ENCODE measurements around the gene TMEM86B. TPM values are rescaled to one million over a fixed set of nuclear protein-coding genes. Genes with fewer than 3 reads are reported as not detected.
A peak's percentile ranks its signal among the peaks of the same experiment; 100 is the strongest.

The TMEM86B gene
- total RNA-seq, 2 experiments from 2014 or later: 10.4 to 16.0 TPM

DNA sequence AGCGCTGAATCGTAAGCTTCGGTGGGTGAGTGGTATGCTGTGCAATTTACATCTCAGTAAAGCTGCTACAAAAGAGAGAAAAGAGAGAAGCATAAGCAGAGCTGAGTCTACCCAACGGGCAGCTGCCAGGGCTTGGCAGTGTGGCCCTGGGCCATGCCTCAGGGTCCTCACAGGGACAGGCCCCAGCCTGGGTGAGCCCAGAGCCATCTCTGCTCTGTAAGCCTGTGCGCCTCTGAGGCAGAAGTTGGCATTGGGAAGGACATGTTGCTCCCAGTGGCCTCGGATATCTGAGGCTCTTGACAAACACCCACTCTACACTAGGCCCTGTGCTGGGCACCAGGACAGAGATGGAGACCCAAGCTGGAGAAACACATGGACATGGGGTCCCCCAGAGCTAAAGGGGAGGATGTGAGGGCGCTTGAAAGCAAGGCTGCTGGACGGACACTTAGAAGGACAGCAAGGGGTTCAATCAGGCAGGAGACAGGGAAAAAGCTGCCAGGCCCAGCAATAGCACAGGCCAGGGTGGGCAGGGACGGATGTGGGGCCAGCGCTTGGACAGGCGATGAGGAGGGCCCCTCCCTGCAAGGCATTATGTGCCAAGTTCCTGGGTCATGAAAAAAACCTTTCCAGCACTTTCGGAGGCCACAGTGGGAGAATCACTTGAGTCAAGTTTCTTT is 15.6 kb upstream of the TMEM86B start:
- H3K27ac Mint-ChIP-seq: no peak overlapping the region
- H3K4me1 Mint-ChIP-seq: peaks cover 12% of the 10 kb centered on the region
- no peaks in the 10 kb centered on the region for H3K27me3 Mint-ChIP-seq
- CTCF ChIA-PET: no interaction called here
- no peak for ATAC-seq
- DNase-seq: no peak
- H3K4me3 Mint-ChIP-seq: no peak overlapping the region
- no peaks in the 10 kb centered on the region for H3K9me3 Mint-ChIP-seq (ENCODE audit: low read depth)
- peaks cover 30% of the 10 kb centered on the region for H3K36me3 Mint-ChIP-seq

DNA sequence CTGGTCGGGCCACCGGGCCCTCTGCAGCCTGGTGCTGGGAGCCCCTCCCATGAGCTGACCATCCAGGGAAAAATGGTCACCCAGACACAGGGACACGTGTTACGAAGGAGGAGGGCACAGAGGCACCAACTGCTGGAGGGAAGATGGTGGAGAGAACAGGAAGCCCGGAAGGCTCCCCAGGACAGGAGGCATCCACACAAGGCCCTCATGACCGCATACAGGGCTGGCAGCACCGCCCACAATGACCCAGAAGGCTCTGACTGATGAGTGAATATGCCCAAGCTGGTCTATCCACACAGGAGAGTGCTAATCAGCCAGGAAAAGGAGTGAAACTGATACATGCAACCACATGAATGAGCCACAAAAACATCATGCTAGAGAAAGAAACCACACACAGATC is 14.0 kb upstream of the TMEM86B start:
- Mint-ChIP-seq H3K36me3 (peaks cover 37% of the 10 kb centered on the region), H3K4me1 (peaks cover 5% of the 10 kb centered on the region), H3K27ac (peak overlapping the region; percentile 31), H3K9me3 (ENCODE audit: low read depth) (no peaks in the 10 kb centered on the region), H3K27me3 (no peaks in the 10 kb centered on the region), H3K4me3 (no peak overlapping the region)
- no peak for ATAC-seq
- CTCF ChIA-PET: no interaction called here
- no peak for DNase-seq

DNA sequence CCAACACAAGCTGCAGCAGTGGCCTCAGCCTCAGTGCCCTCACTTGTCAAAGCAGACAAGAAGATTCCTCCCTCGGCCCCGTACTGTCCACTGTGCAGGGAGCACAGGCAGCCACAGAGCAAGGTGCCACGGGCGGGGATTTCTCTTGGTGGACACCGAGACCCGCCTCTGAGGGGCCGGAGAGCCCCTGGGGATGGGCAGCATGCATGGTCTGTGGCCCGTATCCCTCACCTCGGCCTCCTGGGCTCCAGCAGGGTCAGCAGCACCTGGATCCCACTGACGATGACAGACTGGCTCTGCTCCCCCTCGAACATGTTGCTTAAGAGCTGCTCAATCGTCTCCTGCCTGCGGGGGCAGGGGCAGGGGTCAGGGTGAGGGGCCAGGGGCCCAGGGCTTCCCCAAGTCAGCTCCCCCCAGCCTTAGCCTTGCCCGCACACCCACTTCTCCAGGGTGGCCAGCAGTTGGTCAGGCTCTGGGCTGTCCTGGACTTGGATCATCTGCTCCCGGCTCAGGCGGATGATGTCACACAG is 13.4 kb upstream of the TMEM86B start:
- H3K27ac Mint-ChIP-seq: no peak overlapping the region
- H3K9me3 Mint-ChIP-seq (ENCODE audit: low read depth): no peaks in the 10 kb centered on the region
- H3K4me3 Mint-ChIP-seq: no peak overlapping the region
- H3K27me3 Mint-ChIP-seq: no peaks in the 10 kb centered on the region
- CTCF ChIA-PET: no interaction called here
- DNase-seq (no peak), ATAC-seq (no peak)
- peaks cover 42% of the 10 kb centered on the region for H3K36me3 Mint-ChIP-seq
- peaks cover 5% of the 10 kb centered on the region for H3K4me1 Mint-ChIP-seq

DNA sequence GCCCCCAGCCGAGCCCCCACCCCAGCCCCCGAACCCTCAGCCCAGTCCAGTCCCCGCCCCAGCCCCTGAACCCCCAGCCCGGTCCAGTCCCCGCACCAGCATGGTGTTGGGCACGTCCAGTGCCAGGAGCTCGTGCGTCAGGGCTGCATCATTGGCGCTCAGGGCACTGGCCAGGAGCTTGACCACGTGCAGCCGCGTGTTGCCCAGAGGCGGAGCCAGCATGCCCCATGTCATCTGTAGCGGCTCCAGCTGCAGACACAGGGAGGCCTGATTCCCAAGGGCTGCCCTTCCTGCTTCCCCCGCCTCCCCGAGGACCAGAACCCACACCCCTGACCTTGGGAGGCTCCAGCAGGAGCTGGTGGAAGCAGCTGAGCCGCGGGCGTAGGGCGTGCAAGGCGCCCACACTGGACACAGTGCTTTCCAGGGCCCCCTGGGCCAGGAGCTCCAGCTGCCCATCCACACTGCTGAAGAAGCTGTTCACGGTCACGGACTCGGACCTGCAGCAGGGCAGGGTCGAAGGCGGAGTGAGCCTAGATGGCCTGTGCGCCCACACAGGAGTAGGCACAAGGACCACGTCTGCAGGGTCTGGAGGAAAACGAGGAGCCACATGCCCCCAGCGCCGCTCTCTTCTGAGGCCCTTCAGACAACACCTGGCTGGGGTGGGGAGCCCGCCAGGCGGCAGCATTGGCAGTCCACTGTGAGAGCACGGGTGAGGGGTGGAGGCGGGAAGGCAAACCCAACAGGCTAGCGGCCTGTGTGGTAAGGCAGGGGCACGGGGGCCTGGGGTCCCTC is 12.8 kb upstream of the TMEM86B start:
- Mint-ChIP-seq H3K4me3 (no peak overlapping the region), H3K36me3 (peaks cover 48% of the 10 kb centered on the region), H3K27me3 (no peaks in the 10 kb centered on the region), H3K4me1 (peaks cover 5% of the 10 kb centered on the region), H3K9me3 (ENCODE audit: low read depth) (no peaks in the 10 kb centered on the region), H3K27ac (no peak overlapping the region)
- DNase-seq: no peak
- CTCF ChIA-PET: interaction anchor here (0.9 kb wide), 1 partner anchor 14 kb away, joined by 3 read pairs; no protein-coding TSS in a partner anchor
- no peak for ATAC-seq

DNA sequence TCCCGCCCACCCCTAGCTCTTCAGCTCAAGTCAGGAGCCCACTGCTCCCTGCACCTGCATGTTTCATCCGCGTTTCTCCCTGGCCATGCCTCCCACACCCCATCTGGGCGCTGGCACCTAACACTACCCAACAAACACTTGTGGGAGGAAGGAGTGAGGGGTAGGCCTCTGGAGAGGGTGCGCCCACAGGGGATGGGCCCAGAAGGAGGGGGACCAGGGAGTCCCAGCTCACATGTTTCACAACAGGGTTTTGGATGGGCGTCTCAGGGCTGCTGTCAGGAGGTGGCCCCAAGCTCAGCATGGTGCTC is 12.1 kb upstream of the TMEM86B start:
- H3K27me3 Mint-ChIP-seq: no peaks in the 10 kb centered on the region
- H3K9me3 Mint-ChIP-seq (ENCODE audit: low read depth): no peaks in the 10 kb centered on the region
- peaks cover 51% of the 10 kb centered on the region for H3K36me3 Mint-ChIP-seq
- DNase-seq: no peak
- H3K4me3 Mint-ChIP-seq: no peak overlapping the region
- H3K4me1 Mint-ChIP-seq: peaks cover 5% of the 10 kb centered on the region
- H3K27ac Mint-ChIP-seq: no peak overlapping the region
- ATAC-seq: no peak
- CTCF ChIA-PET: interaction anchor here (0.9 kb wide), 1 partner anchor 15 kb away, joined by 3 read pairs; no protein-coding TSS in a partner anchor

DNA sequence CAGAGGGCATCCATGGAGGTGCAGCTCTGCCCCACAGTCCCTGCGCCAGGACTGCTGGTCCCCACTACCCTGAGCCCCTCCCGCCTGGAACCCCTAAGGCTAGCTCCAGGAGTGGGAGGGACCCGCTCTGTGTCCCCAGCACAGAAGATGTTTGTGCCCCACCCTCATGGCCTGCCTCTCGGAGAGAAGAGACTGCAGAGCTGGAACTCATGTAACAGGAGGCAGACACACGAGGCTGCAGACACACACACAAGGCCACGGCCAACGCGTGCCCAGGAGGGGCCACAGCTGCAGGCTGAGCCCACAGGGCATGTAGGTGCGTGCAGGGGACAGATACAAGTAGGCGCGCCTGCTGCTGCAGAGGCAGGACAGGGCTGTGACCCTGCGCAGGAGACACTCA is 10.4 kb upstream of the TMEM86B start:
- peaks cover 57% of the 10 kb centered on the region for H3K36me3 Mint-ChIP-seq
- no peak overlapping the region for H3K4me3 Mint-ChIP-seq
- H3K27me3 Mint-ChIP-seq: no peaks in the 10 kb centered on the region

DNA sequence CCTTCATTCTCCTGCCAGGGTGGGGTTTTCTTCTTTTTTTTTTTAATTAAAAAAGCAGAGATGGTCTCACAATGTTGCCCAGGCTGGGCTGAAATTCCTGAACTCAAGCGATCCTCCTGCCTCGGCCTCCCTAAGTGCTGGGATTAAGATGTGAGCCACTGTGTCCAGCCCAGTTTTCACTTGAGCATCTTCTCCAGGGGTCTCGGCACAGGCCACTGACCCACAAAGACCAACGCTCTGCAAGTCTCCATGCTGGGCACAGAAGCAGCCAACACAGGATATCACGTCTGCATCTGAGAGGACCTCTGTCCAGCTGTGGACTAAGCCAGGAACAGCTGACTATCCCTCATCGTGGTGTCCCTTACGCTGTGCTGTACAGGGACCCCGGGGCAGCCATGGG is 9.5 kb upstream of the TMEM86B start:
- ATAC-seq: no peak
- Mint-ChIP-seq H3K4me1 (peaks cover 2% of the 10 kb centered on the region), H3K4me3 (no peak overlapping the region), H3K36me3 (peaks cover 54% of the 10 kb centered on the region), H3K27me3 (no peaks in the 10 kb centered on the region), H3K27ac (no peak overlapping the region), H3K9me3 (ENCODE audit: low read depth) (no peaks in the 10 kb centered on the region)
- CTCF ChIA-PET: interaction anchor here (1.0 kb wide), 1 partner anchor 20 kb away, joined by 3 read pairs; no protein-coding TSS in a partner anchor
- no peak for DNase-seq

More for the DNA sequence above, 10.4 kb upstream of the TMEM86B start:
- Mint-ChIP-seq H3K27ac (no peak overlapping the region), H3K4me1 (peaks cover 2% of the 10 kb centered on the region), H3K9me3 (ENCODE audit: low read depth) (no peaks in the 10 kb centered on the region)
- CTCF ChIA-PET: no interaction called here
- ATAC-seq: no peak
- DNase-seq: no peak

DNA sequence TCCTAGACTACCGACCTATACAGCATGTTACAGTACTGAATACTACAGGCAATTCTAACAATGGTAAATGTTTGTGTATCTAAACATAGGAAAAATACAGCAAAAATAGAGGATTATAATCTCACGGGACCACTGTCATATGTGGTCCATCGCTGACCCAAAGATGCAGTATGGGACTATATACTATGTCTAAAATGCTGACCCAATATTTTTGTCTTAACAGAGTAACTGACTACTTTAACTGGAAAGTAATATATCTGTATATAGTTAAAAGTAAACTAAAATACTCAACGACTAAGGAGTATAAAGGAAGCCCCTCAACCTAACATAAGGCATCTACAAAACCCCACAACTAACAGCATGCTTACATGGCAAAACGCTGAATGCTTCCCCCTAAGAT is 4.4 kb upstream of the TMEM86B start:
- Mint-ChIP-seq H3K36me3 (peaks cover 49% of the 10 kb centered on the region), H3K4me1 (peaks cover 4% of the 10 kb centered on the region), H3K27ac (peak overlapping the region; percentile 1), H3K9me3 (ENCODE audit: low read depth) (no peaks in the 10 kb centered on the region), H3K27me3 (no peaks in the 10 kb centered on the region), H3K4me3 (no peak overlapping the region)
- CTCF ChIA-PET: no interaction called here
- no peak for DNase-seq
- ATAC-seq: no peak

DNA sequence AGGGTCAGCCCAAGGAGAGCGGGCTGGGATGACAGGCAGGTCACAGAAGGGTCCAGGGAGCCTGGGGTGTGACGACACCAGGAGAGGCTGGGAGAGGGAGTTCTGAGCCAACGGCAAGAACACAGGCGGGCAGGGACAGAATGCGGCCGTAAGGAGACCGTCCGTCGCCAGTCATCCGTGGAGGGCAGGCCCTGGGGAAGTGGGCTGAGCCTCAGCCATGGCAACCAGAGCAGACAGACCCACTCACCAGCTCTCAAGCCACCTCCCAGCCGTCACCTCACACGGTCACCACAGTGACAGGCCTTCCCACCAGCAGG is 3.7 kb upstream of the TMEM86B start:
- Mint-ChIP-seq H3K36me3 (peaks cover 46% of the 10 kb centered on the region), H3K9me3 (ENCODE audit: low read depth) (no peaks in the 10 kb centered on the region), H3K4me1 (peaks cover 4% of the 10 kb centered on the region), H3K4me3 (no peak overlapping the region), H3K27me3 (no peaks in the 10 kb centered on the region), H3K27ac (no peak overlapping the region)
- DNase-seq (no peak), ATAC-seq (no peak)
- CTCF ChIA-PET: no interaction called here

DNA sequence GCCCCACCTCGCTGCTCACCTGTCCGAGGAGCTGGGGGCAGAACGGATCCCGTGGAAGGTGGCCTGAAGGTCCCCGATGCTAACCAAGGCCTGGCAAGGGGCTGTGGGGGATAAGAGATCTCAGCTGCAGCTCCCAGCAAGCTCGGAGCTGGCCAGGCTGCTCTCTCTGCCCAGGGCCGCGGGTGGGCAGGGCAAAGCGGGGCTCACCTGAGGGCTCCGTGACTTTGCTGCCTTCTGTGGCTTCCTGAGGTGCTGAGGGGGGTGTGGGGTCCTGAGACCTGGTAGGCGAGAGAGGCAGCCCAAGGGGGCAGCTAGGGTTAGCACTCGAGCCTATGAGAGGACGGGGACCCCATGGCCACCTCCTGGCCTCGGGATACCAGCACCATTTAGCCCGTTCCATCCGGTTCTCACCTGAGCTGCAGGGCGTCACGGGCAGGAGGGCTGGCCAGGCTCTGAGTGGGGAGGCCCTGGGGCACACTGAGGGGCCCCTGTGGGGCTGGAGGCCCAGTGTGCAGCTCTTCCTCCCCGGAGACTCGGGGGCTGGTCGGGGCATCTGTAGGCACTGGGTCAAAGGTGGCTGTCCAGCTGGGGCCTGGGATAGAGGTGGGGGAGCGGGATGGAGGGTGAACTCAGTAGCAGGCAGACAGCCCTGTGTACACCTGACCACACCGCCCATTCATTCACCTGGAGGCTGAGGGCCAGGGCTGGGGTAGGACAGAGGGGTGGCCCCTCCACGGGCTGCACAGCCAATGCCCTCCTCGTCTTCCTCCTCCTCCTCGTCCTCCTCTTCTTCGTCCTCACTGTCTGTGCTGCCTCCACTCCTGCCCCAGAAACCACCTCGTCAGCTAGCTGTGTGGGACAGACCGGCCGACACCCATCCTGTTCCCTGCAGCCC is 3.1 kb upstream of the TMEM86B start:
- Mint-ChIP-seq H3K36me3 (peaks cover 41% of the 10 kb centered on the region), H3K27me3 (no peaks in the 10 kb centered on the region), H3K4me3 (no peak overlapping the region), H3K4me1 (peaks cover 4% of the 10 kb centered on the region), H3K9me3 (ENCODE audit: low read depth) (no peaks in the 10 kb centered on the region), H3K27ac (no peak overlapping the region)
- no peak for DNase-seq
- CTCF ChIA-PET: no interaction called here
- ATAC-seq: no peak

DNA sequence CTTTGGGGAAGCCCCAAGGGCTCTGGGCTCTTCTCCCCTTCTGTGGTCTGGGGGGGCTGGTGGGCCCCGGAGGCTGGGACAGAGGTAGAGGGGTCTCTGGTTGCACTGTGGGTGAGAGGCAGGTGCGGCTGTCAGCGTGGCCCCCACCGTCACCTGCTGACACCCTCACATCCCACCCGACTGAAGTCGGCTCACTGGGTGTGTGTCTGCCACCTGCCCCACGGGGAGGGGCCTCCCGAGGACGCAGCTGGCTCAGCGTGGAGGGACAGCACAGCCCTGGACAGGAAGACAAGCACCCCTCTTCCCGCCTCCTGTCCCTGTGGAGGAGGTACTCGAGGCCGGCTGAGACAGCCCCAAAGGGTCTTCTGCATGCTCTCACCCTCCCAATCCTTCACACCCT is 2.2 kb upstream of the TMEM86B start:
- no peak overlapping the region for H3K27ac Mint-ChIP-seq
- peaks cover 36% of the 10 kb centered on the region for H3K36me3 Mint-ChIP-seq
- no peaks in the 10 kb centered on the region for H3K27me3 Mint-ChIP-seq
- no peaks in the 10 kb centered on the region for H3K9me3 Mint-ChIP-seq (ENCODE audit: low read depth)
- H3K4me1 Mint-ChIP-seq: peaks cover 4% of the 10 kb centered on the region
- CTCF ChIA-PET: no interaction called here
- ATAC-seq (no peak), DNase-seq (no peak)
- no peak overlapping the region for H3K4me3 Mint-ChIP-seq

DNA sequence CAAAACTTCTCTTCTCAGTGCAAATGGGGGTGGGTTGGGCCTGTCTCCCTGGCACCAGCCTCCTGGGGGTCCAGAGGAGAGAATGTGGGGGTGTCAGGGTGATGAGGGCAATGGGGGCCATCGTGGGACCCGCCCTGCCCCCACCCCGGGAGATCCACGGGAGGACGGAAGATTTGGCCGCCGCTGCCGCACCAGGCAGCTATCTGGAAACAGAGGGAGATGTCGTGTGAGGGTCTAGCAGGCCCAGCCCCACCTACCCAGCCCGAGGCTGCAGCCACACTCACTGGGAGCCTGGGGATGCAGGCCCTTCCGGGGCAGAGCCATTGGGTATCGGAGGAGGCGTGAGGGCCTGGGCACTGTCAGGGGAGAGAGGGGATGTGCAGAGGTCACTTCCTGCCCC is 1.8 kb upstream of the TMEM86B start:
- H3K27ac Mint-ChIP-seq: no peak overlapping the region
- CTCF ChIA-PET: no interaction called here
- peaks cover 39% of the 10 kb centered on the region for H3K36me3 Mint-ChIP-seq
- H3K9me3 Mint-ChIP-seq (ENCODE audit: low read depth): no peaks in the 10 kb centered on the region
- no peak for DNase-seq
- H3K4me3 Mint-ChIP-seq: no peak overlapping the region
- no peaks in the 10 kb centered on the region for H3K27me3 Mint-ChIP-seq
- ATAC-seq: no peak
- peaks cover 4% of the 10 kb centered on the region for H3K4me1 Mint-ChIP-seq

DNA sequence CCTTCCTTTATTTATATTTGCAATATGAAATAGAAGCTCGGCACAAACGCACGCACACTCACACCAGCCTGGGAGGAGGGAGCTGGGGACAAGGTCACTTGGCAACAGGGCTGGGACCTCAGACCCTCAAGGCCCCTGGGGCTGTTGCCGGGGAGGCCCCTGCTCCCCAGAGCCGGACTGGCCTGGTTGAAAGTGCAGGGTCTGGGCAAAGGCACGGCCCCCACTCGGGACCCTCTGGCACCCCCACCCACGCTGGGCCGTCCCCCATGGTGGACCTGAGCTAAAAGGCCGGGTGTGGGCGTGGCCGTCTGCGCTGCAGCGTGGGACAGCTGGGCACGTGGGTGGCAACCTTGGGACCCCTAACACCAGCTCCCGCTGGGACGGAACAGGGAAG is 1.2 kb upstream of the TMEM86B start:
- no peak overlapping the region for H3K27ac Mint-ChIP-seq
- H3K4me1 Mint-ChIP-seq: peaks cover 4% of the 10 kb centered on the region
- no peaks in the 10 kb centered on the region for H3K27me3 Mint-ChIP-seq
- CTCF ChIA-PET: no interaction called here
- no peak overlapping the region for H3K4me3 Mint-ChIP-seq
- no peak for ATAC-seq
- H3K36me3 Mint-ChIP-seq: peaks cover 34% of the 10 kb centered on the region
- no peak for DNase-seq
- no peaks in the 10 kb centered on the region for H3K9me3 Mint-ChIP-seq (ENCODE audit: low read depth)
